GM20431 (cell line): Measurements from ENCODE around the gene FAM163B.
"Not testable (repeated sequence)": the region's sequence is repeated elsewhere in the genome, so short reads cannot be mapped to it uniquely, and the experiment has no call there.

ENCODE experiments used
- in situ Hi-C: fragments of 300-500 bp; cut with MseI, MboI; formaldehyde crosslinking; loops from one replicate; pipeline ENCODE4 v1.15.0; 2020; ENCODE audit warnings: low sequenced_read_pairs; ENCODE audit not compliant: unreplicated experiment

The FAM163B gene

GRCh38 chr9:133573791-133574515 is 35.2 kb downstream of the FAM163B start:
- in situ Hi-C loops: no loop called here

GRCh38 chr9:133572821-133573361 is 36.3 kb downstream of the FAM163B start:
- in situ Hi-C loops: no loop called here

DNA sequence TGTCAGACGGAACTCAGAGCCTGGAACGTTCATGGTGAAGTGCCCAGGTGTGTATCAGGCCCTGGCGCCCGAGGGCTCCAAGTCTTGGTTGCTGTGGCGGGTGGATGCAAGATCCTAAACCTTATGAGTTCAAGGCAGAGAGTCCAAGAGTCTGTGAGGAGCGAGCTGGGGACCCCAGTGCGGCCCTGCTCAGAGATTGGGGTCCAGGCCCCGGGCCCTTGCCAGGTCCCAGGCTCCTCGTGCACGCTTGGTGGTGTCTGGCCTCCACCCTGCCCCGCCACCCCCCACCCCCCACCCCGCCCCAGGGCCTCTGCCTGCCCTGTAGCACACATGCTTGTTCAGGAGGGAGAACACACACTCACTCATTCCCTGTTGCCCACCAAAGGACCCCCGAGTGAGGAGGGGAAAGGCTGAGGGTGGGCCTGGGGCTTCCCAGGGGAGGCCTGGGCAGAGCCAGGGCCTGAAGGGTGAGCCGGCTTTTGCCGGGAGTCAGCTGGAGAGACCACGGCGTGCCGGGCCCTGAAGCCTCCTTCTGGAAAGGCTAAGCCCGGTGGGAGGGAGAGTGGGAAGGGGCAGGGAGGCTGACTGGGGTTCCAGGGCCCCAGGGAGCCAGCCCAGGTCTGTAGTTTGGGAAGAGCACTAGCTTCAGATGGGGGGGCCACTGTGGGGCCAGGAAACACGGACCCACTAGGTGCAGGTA is 37.1 kb downstream of the FAM163B start:
- in situ Hi-C loops: no loop called here

DNA sequence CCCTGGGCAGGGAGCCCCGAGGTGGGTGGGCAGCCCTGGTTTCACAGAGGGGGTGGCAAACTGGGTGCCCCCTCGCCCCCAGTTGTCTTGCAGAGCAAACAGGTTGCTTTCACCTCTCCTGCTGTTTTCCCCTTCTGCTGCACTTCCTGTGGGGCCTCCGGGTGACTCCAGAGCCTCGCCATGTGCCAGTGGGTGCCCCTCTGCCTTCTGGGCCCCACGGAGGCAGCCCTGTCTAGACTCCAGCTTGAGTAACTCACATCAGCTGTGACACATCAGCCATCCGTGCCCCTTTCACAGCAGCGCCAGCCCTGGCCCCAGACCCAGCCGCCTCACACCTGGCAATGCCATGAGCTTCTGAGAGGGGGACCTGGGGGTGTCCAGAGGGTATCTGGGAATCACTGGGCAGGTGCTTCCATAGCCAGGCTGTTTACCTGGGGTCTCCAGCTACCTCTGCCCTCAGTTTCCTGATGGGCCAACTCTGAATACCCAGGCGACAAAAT is 37.7 kb downstream of the FAM163B start:
- in situ Hi-C loops: no loop called here

DNA sequence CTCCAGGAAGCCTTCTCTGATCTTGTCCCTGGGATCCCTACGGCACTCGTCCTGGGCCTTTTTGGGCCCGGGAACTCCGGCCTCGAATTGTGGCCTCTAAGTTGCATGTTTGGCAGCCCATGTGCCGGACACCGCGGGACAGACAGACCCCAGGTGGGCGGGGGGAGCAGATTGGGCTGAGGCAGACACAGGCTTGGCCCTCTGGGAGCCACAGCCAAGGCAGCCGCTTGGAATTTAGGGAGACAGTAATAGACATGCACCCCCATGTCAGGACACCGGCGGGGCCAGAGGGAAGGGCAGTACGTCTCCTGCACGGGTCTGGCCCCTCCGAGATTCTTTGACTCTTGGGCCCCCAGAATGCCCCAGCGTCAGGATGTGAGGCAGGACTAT is 38.5 kb downstream of the FAM163B start:
- in situ Hi-C loops: no loop called here

DNA sequence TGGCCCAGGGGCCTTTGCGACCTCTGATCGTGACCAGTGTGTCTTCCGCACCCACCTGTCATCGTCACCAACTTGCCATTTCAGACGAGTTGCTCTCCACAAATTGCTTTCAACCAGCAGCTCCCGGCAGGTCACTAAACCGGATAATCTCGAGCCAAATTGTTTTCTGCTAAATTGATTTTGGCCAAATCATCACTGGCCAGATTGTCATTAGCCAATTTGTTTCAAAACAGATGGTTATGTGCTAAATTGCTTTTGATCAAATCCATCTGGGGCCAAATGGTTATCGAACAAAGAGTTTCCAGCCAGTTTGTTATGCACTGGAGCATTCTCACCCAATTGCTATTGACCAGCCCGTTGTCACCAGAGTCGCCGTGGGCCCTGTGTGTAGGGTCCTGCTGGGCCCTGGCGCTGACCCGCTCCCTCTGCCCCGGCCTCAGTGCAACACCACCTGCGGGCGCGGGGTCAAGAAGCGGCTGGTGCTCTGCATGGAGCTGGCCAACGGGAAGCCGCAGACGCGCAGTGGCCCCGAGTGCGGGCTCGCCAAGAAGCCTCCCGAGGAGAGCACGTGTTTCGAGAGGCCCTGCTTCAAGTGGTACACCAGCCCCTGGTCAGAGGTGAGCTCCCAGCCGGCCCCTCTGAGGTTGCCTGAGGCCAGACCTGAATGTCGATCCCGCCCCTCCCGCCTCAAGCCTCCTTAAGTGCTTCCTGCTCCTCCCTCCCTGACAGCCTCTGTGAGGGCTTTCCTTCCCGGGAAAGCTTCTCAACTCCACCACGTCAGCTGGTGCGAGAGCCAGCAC is 39.1 kb downstream of the FAM163B start:
- in situ Hi-C loops: no loop called here

DNA sequence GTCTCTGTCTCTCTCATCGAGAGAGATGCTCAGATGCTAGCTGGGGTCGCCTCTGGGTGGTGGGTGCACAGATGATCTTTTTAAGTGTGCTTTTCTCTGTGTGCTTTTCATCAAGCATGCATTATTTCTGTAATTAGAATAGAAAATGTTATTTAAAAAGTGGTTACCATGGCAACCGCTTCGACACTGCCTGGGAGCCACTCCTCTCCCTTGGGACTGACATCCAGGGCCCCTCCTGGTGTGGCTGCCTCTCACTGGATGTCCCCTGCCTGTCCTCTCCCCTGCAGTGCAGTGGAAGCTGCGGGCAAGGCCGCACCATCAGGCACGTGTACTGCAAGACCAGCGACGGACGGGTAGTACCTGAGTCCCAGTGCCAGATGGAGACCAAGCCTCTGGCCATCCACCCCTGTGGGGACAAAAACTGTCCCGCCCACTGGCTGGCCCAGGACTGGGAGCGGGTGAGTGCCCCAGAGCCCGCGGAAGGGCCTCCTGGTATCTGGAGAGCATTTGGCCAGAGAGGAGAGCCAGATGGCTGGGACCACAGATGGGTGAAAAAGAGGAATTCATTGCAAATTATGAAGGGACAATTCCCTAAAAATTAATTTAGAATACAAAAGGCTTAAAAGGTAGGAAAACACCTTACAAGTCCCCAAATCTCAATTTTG is 39.9 kb downstream of the FAM163B start:
- in situ Hi-C loops: no loop called here

- in situ Hi-C loops: no loop called here
Measured at GRCh38 chr9:133568186-133568585, 41.0 kb downstream of the FAM163B start.

- in situ Hi-C loops: no loop called here
Measured at GRCh38 chr9:133566817-133567216, 42.4 kb downstream of the FAM163B start.

DNA sequence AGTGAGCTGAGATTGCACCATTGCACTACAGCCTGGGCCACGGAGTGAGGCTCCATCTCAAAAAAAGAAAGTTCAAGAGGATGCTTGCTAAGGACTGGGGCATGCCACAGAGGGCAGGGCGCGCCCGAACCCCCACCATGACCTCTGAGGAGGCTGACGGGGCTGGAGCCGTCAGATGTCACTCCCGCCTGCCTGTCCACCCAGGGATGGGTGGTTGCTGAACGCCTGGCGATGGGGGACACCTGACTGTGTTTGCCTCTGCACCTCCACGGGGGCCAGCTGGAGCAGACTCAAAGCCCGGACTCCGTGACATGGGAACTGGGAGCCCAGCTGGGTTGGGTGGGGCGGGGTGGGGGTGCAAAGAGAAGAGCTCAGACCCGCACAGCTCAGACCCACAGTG is 42.8 kb downstream of the FAM163B start:
- in situ Hi-C loops: no loop called here

- in situ Hi-C loops: no loop called here
Measured at GRCh38 chr9:133564451-133565116, 44.6 kb downstream of the FAM163B start.

DNA sequence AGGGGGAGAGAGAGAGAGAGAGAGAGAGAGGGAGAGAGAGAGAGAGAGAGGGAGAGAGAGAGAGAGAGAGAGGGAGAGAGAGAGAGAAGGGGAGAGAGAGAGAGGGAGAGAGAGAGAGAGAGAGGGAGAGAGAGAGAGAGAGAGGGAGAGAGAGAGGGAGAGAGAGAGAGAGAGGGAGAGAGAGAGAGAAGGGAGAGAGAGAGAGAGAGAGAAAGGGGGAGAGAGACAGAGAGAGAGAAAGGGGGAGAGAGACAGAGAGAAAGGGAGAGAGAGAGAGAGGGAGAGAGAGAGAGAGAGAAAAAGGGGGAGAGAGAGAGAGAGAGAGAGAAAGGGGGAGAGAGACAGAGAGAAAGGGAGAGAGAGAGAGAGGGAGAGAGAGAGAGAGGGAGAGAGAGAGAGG is 45.4 kb downstream of the FAM163B start:
- in situ Hi-C loops: not testable (repeated sequence)

DNA sequence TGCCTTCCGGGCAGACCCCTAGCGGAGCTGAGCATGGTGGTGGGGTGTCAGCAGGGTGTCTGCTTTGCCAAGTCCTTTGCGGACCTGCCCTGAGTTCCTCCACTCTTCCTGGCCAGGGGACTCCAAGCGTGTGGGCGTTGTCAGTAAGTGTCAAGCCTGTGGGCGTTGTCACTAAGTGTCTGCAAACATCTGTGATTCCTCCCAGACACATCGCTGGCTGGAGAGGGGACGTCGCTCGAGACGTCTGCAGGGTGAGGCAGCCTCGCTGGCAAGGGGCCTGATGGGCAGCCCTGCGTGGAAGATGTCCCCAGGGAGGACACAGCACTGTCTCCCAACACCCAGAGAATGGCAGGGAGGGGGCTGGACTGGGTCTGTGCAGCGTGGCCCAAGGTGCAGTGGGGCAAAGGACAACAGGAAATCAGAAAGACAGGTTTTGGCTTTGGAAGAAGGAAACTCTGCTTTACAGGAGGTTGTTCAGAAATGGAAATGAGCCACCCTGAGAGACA is 45.8 kb downstream of the FAM163B start:
- in situ Hi-C loops: no loop called here

- in situ Hi-C loops: no loop called here
Measured at GRCh38 chr9:133562611-133563290, 46.4 kb downstream of the FAM163B start.

DNA sequence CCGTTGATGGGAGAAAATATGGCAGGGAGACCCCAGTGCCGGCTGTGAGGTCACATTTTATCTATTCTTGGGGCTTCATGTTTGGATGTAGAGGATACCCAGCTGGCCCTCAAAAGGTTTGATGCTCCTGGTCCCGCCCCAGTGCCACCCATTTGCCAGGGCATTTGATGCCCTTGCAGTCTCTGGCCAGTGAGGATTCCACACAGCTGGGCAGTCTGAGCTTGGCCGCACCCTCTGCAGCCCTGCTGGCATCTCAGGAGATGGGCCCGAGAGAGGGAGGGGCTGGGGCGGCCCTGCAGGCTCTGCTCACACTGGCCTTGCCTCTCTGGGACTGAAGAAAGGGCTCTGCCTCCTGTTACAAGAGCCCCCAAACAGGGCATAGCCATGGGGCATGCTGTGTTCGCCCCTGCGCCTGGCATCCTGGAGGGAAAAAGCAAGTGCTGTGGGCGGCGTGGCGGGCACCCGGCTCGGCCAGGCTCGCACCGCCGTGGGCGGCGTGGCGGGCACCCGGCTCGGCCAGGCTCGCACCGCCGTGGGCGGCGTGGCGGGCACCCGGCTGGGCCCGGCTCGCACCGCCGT is 47.1 kb downstream of the FAM163B start:
- in situ Hi-C loops: no loop called here

DNA sequence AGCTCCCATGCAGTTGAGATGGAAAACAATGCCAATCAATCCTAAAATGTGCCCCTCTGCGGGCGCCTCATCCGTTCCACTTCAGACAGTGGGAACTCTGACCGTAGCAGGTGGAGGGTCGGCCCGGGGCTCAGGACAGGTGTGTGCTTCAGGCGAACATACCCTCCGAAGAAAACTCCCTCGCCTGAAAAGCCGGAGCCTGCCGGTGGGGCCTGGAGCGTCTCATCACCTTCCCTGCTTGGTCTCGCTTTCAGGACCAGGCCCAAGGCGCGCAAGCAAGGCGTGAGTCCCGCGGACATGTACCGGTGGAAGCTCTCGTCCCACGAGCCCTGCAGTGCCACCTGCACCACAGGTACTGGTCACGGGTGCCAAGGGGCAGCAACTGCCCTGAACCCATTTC is 48.2 kb downstream of the FAM163B start:
- in situ Hi-C loops: no loop called here

- in situ Hi-C loops: no loop called here
Measured at GRCh38 chr9:133560311-133560710, 48.9 kb downstream of the FAM163B start.
